SK-N-SH (cell line): Measurements from ENCODE around the gene PPP1R9B. TPM values are rescaled to one million over a fixed set of nuclear protein-coding genes. Genes with fewer than 3 reads are reported as not detected.
A peak's percentile ranks its signal among the peaks of the same experiment; 100 is the strongest.

Source experiments
- CTCF ChIA-PET: fragments of 300-600, 350-600 bp; formaldehyde crosslinking; extraction: SDS; loops from one replicate; lab custom pipeline; 2021; lab: Yijun Ruan, JAX
- POLR2A ChIA-PET: fragments of 350-600 bp; sonication (Branson Sonifier 250); formaldehyde crosslinking; extraction: SDS; loops from one replicate; lab custom pipeline; 2020; ENCODE audit warnings: antibody characterized with exemption, inconsistent platforms; lab: Yijun Ruan, JAX
- DNase-seq: peaks from one replicate; pipeline ENCODE4 v3.0.0; 2012
- H2AFZ ChIP-seq: fragments of 200-600 bp; sonication (generic); 2 replicates; pipeline ENCODE4 v1.8.1; 2016; ENCODE audit warnings: antibody characterized with exemption, mild to moderate bottlenecking, low read depth
- H3F3A ChIP-seq: fragments of 200-600 bp; sonication (generic); replicated peaks from 2 replicates; pipeline ENCODE3; 2016; ENCODE audit warnings: antibody characterized with exemption, mild to moderate bottlenecking; ENCODE audit not compliant: insufficient read depth
- H3K27ac ChIP-seq, 2 experiments: fragments of 200-500 bp in 1 of 2; fragments of 200-600 bp in 1 of 2; sonication (Bioruptor generic) in 1 of 2; sonication (generic), shearing (Covaris generic) in 1 of 2; 2 replicates each; pipeline versions ENCODE4 v1.5.1 to v1.6.1; 2014 to 2016; ENCODE audit warnings: low read depth in 2 of 2, inconsistent platforms in 1 of 2, low read length in 1 of 2, mild to moderate bottlenecking in 1 of 2, mixed read lengths in 1 of 2
- H3K27me3 ChIP-seq: fragments of 200-600 bp; sonication (generic), shearing (Covaris generic); 2 replicates; pipeline ENCODE4 v1.6.1; 2016; ENCODE audit warnings: mixed run types; ENCODE audit not compliant: insufficient read depth
- H3K36me3 ChIP-seq, 2 experiments: fragments of 200-500 bp in 1 of 2; fragments of 200-600 bp in 1 of 2; sonication (Bioruptor generic) in 1 of 2; sonication (generic) in 1 of 2; replicated peaks in 1 of 2; 2 replicates each; pipeline versions ENCODE3 to v1.5.1; 2014 to 2016; ENCODE audit warnings: low read length in 1 of 2, mild to moderate bottlenecking in 1 of 2; ENCODE audit not compliant: insufficient read depth in 2 of 2, control insufficient read depth in 1 of 2
- H3K4me1 ChIP-seq, 2 experiments: fragments of 200-500 bp in 1 of 2; fragments of 200-600 bp in 1 of 2; sonication (Bioruptor generic) in 1 of 2; sonication (generic), shearing (Covaris generic) in 1 of 2; 2 replicates each; pipeline versions ENCODE4 v1.5.1 to v1.6.1; 2014 to 2016; ENCODE audit warnings: low read depth in 1 of 2, low read length in 1 of 2, mixed run types in 1 of 2; ENCODE audit not compliant: insufficient read depth in 2 of 2, control insufficient read depth in 1 of 2
- H3K4me2 ChIP-seq: fragments of 200-600 bp; sonication (generic), shearing (Covaris generic); 2 replicates; pipeline ENCODE4 v1.6.1; 2017; ENCODE audit warnings: mixed run types
- H3K4me3 ChIP-seq, 2 experiments: fragments of 200-500 bp in 1 of 2; fragments of 200-600 bp in 1 of 2; sonication (Bioruptor generic) in 1 of 2; sonication (generic), shearing (Covaris generic) in 1 of 2; 2 replicates each; pipeline versions ENCODE4 v1.5.1 to v1.8.1; 2014 to 2016; ENCODE audit warnings: low read depth in 2 of 2, inconsistent platforms in 1 of 2, low read length in 1 of 2, mild to moderate bottlenecking in 1 of 2, mixed read lengths in 1 of 2, moderate library complexity in 1 of 2
- H3K79me2 ChIP-seq: fragments of 200-600 bp; sonication (generic); 2 replicates; pipeline ENCODE4 v1.8.1; 2017; ENCODE audit warnings: mild to moderate bottlenecking; ENCODE audit not compliant: insufficient read depth
- H3K9ac ChIP-seq: fragments of 200-600 bp; sonication (generic); 2 replicates; pipeline ENCODE4 v1.6.1; 2017; ENCODE audit warnings: mixed run types
- H3K9me2 ChIP-seq: fragments of 200-600 bp; sonication (generic); 2 replicates; pipeline ENCODE4 v1.6.1; 2017; ENCODE audit warnings: mixed run types
- H3K9me3 ChIP-seq: fragments of 200-600 bp; sonication (generic); 2 replicates; pipeline ENCODE4 v1.6.1; 2017; ENCODE audit warnings: mixed run types, mild to moderate bottlenecking, moderate library complexity
- H4K20me1 ChIP-seq: fragments of 200-600 bp; sonication (generic); 2 replicates; pipeline ENCODE4 v1.6.1; 2017; ENCODE audit warnings: mild to moderate bottlenecking, mixed run types; ENCODE audit not compliant: insufficient read depth
- EP300 ChIP-seq, 2 experiments: IDR thresholded peaks; 2 replicates each; pipeline versions ENCODE4 v1.4.0 to v1.6.1; 2012; ENCODE audit warnings: borderline replicate concordance in 1 of 2, low read depth in 1 of 2, low read length in 1 of 2
- EZH2phosphoT487 ChIP-seq: fragments of 200-600 bp; sonication (generic); IDR thresholded peaks from 2 replicates; pipeline ENCODE4 v1.6.1; 2017; ENCODE audit warnings: low read depth, mixed run types, mild to moderate bottlenecking, antibody characterized with exemption, moderate library complexity, borderline replicate concordance
- FOSL2 ChIP-seq: IDR thresholded peaks from 2 replicates; pipeline ENCODE4 v1.4.0; 2012; ENCODE audit warnings: low read depth, mild to moderate bottlenecking, moderate library complexity, borderline replicate concordance
- FOXM1 ChIP-seq: IDR thresholded peaks from 2 replicates; pipeline ENCODE4 v1.4.0; 2012; ENCODE audit warnings: low read depth, mild to moderate bottlenecking
- MXI1 ChIP-seq: IDR thresholded peaks from 2 replicates; pipeline ENCODE4 v1.6.1; 2012; ENCODE audit warnings: mild to moderate bottlenecking, low read depth, low read length, improper control_type of control experiment
- POLR2AphosphoS5 ChIP-seq: IDR thresholded peaks from 2 replicates; pipeline ENCODE4 v1.6.1; 2012; ENCODE audit warnings: low read depth, low read length
- RCOR1 ChIP-seq: fragments of 150-350 bp; IDR thresholded peaks from 2 replicates; pipeline ENCODE4 v1.6.1; 2017; ENCODE audit warnings: antibody characterized with exemption, low read length
- REST ChIP-seq: IDR thresholded peaks from 2 replicates; pipeline ENCODE4 v1.6.1; 2012; ENCODE audit warnings: mild to moderate bottlenecking, low read depth, low read length, moderate library complexity
- RFX5 ChIP-seq: IDR thresholded peaks from 2 replicates; pipeline ENCODE4 v1.6.1; 2012; ENCODE audit warnings: mild to moderate bottlenecking, improper control_type of control experiment, low read length
- TEAD4 ChIP-seq: IDR thresholded peaks from 2 replicates; pipeline ENCODE4 v1.4.0; 2012; ENCODE audit warnings: mild to moderate bottlenecking, borderline replicate concordance; ENCODE audit not compliant: insufficient read depth
- USF1 ChIP-seq: IDR thresholded peaks from 2 replicates; pipeline ENCODE4 v1.4.0; 2012; ENCODE audit warnings: low read depth, borderline replicate concordance
- USF2 ChIP-seq: fragments of 150-350 bp; IDR thresholded peaks from 2 replicates; pipeline ENCODE4 v1.6.1; 2017; ENCODE audit warnings: antibody characterized with exemption, low read length, low read depth, borderline replicate concordance
- WGBS: methylation state at CpG from one replicate; pipeline ENCODE4 v1.1.6; 2017; ENCODE audit warnings: low lambda C conversion rate; 5-methylcytosine and 5-hydroxymethylcytosine counted together
- polyA plus RNA-seq, 3 experiments: library from polyadenylated mRNA; depleted of rRNA; stranded (reverse); fragments of >200 nt; gene quantifications; 2 replicates each; pipeline ENCODE4 v1.2.3, GENCODE V29; 2012
- TF ChIP-seq, protein P1 (sequence below): IDR thresholded peaks from 2 replicates; pipeline ENCODE4; 2012

The PPP1R9B gene
- polyA plus RNA-seq, 1 of the 3 experiments (the other 2 are of a cell fraction) = 35.2 TPM

GRCh38 chr17:50187751-50188530, 37.5 kb upstream of the PPP1R9B start:
- ChIA-PET CTCF (interaction anchor here (0.6 to 13.8 kb wide), 8 partner anchors 9 to 109 kb away, joined by 3 to 463 read pairs (median 6); partner anchors contain the start of genes COL1A1 and SGCA), POLR2A (no interaction called here)
- H3K4me1 ChIP-seq = peaks cover 8 to 9% of the 10 kb centered on the region in 2 experiments; a peak in 2 of 4 replicates
- H3K36me3 ChIP-seq = peaks cover 87 to 90% of the 10 kb centered on the region in 2 experiments
- 91% methylated on average over 16 of the region's 17 CpGs for WGBS
- no peak overlapping the region for H2AFZ ChIP-seq
- no peaks in the 10 kb centered on the region for H3K9me2 ChIP-seq
- H3K9me3 ChIP-seq = no peaks in the 10 kb centered on the region
- no peak overlapping the region for H3K4me3 ChIP-seq
- H3F3A ChIP-seq = peaks cover 100% of the 10 kb centered on the region
- no peak for DNase-seq
- peaks cover 100% of the 10 kb centered on the region for H4K20me1 ChIP-seq
- H3K27me3 ChIP-seq = no peaks in the 10 kb centered on the region
- H3K9ac ChIP-seq = no peak overlapping the region
- no peak overlapping the region for H3K4me2 ChIP-seq
- TF ChIP-seq POLR2AphosphoS5 = peak; percentile 31; the same call in 1 of the 2 replicates
- TF ChIP-seq REST = no peak
- peaks cover 33% of the 10 kb centered on the region for H3K79me2 ChIP-seq
- H3K27ac ChIP-seq = peak overlapping the region in 1 of 2 experiments; percentile 100; a peak in 2 of 4 replicates

DNA sequence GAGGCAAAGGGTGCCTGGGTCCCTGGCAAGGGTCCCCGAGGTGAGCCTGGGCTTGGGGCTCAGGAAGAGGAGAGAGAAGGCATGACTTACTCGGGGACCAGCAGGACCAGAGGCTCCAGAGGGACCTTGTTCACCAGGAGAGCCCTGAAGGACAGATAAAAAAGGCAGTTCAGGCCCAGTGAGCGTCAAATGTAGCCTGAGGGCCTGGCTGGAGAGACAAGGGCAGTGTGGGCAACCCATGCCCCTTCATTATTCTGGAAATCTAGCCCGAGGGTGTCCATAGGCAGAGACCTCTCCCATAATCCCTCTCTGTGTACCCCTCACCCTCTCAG, 36.9 kb upstream of the PPP1R9B start:
- peaks cover 2 to 9% of the 10 kb centered on the region in 2 experiments; a peak in 2 of 4 replicates for H3K4me1 ChIP-seq
- H3K4me2 ChIP-seq = no peak overlapping the region
- H3K27me3 ChIP-seq = no peaks in the 10 kb centered on the region
- no peaks in the 10 kb centered on the region for H3K9me2 ChIP-seq
- no peak for DNase-seq
- peaks cover 27% of the 10 kb centered on the region for H3K79me2 ChIP-seq
- POLR2A ChIA-PET = no interaction called here
- peaks cover 81 to 84% of the 10 kb centered on the region in 2 experiments for H3K36me3 ChIP-seq
- TF ChIP-seq USF2 = no peak
- TF ChIP-seq FOSL2 = no peak
- TF ChIP-seq, protein P1, sequence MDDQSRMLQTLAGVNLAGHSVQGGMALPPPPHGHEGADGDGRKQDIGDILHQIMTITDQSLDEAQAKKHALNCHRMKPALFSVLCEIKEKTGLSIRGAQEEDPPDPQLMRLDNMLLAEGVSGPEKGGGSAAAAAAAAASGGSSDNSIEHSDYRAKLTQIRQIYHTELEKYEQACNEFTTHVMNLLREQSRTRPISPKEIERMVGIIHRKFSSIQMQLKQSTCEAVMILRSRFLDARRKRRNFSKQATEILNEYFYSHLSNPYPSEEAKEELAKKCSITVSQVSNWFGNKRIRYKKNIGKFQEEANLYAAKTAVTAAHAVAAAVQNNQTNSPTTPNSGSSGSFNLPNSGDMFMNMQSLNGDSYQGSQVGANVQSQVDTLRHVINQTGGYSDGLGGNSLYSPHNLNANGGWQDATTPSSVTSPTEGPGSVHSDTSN = no peak
- no peak for TF ChIP-seq FOXM1
- TF ChIP-seq RCOR1 = no peak
- TF ChIP-seq TEAD4 = no peak
- no peak for TF ChIP-seq RFX5
- no peak for TF ChIP-seq EP300 (IDR thresholded peaks at IDR 0.05; ENCODE audit: borderline replicate concordance in 1 of 2, low read depth in 1 of 2, low read length in 1 of 2)
- no peak for TF ChIP-seq USF1
- TF ChIP-seq EZH2phosphoT487 = no peak
- no peak for TF ChIP-seq MXI1
- TF ChIP-seq, all 33 proteins: peak for 0
- 88% methylated on average over 4 of the region's 4 CpGs for WGBS
- Histone ChIP-seq H3F3A (peaks cover 100% of the 10 kb centered on the region), H3K27ac (peak overlapping the region in 1 of 2 experiments; percentile 100; a peak in 2 of 4 replicates), H4K20me1 (peaks cover 100% of the 10 kb centered on the region), H3K9me3 (no peaks in the 10 kb centered on the region), H3K9ac (no peak overlapping the region), H3K4me3 (no peak overlapping the region), H2AFZ (no peak overlapping the region)
- CTCF ChIA-PET = interaction anchor here (0.6 to 13.8 kb wide), 9 partner anchors 10 to 93 kb away, joined by 3 to 463 read pairs (median 6); partner anchors contain the start of genes COL1A1 and SGCA
